Osteoblast (primary cell): ENCODE measurements around the gene KCNH4. TPM values are rescaled to one million over a fixed set of nuclear protein-coding genes. Genes with fewer than 3 reads are reported as not detected.
A peak's percentile ranks its signal among the peaks of the same experiment; 100 is the strongest.

Source experiments
- DNase-seq: peaks from one replicate; pipeline ENCODE4 v3.0.0; 2011; ENCODE audit warnings: low spot score, mixed read lengths; ENCODE audit not compliant: insufficient read length; ENCODE audit errors: missing footprints
- H2AFZ ChIP-seq: 2 replicates; pipeline ENCODE4 v1.6.0; 2011; ENCODE audit warnings: mild to moderate bottlenecking, low read length
- H3K27ac ChIP-seq: 2 replicates; pipeline ENCODE4 v1.5.1; 2011; ENCODE audit warnings: mild to moderate bottlenecking, low read depth, low read length, moderate library complexity
- H3K27me3 ChIP-seq: 2 replicates; pipeline ENCODE4 v1.6.0; 2012; ENCODE audit warnings: mild to moderate bottlenecking, control low read depth, inconsistent platforms, low read length, moderate library complexity; ENCODE audit not compliant: insufficient read depth
- H3K36me3 ChIP-seq: 2 replicates; pipeline ENCODE4 v1.5.1; 2011; ENCODE audit warnings: mild to moderate bottlenecking, low read length, control low read depth, moderate library complexity; ENCODE audit not compliant: insufficient read depth
- H3K4me1 ChIP-seq: 2 replicates; pipeline ENCODE4 v1.5.1; 2011; ENCODE audit warnings: mild to moderate bottlenecking, low read length, control low read depth, moderate library complexity; ENCODE audit not compliant: insufficient read depth
- H3K4me2 ChIP-seq: 2 replicates; pipeline ENCODE4 v1.6.0; 2011; ENCODE audit warnings: mild to moderate bottlenecking, low read length; ENCODE audit not compliant: insufficient read depth
- H3K4me3 ChIP-seq: fragments of 200-600 bp; sonication (generic); 3 replicates; pipeline ENCODE4 v1.5.1; 2012; ENCODE audit warnings: mild to moderate bottlenecking, low read length, inconsistent platforms; ENCODE audit not compliant: insufficient read depth
- H3K79me2 ChIP-seq: 2 replicates; pipeline ENCODE4 v1.6.0; 2012; ENCODE audit warnings: mild to moderate bottlenecking, low read length, control low read depth, inconsistent platforms; ENCODE audit not compliant: insufficient read depth
- H3K9me3 ChIP-seq: 2 replicates; pipeline ENCODE4 v1.5.1; 2011; ENCODE audit warnings: low read depth, low read length, control low read depth
- H4K20me1 ChIP-seq: 2 replicates; pipeline ENCODE4 v1.6.0; 2012; ENCODE audit warnings: mild to moderate bottlenecking, low read length, control low read depth; ENCODE audit not compliant: insufficient read depth
- CTCF ChIP-seq: IDR thresholded peaks from 2 replicates; pipeline ENCODE4 v1.5.1; 2011; ENCODE audit warnings: mild to moderate bottlenecking, low read depth, low read length, moderate library complexity; ENCODE audit errors: extremely low read depth
- total RNA-seq: library from RNA; depleted of rRNA; stranded (reverse); fragments of >200 nt; gene quantifications from 2 replicates; pipeline ENCODE4 v1.2.3, GENCODE V29; 2012

The KCNH4 gene
- total RNA-seq, 1 donor, result not detected

DNA sequence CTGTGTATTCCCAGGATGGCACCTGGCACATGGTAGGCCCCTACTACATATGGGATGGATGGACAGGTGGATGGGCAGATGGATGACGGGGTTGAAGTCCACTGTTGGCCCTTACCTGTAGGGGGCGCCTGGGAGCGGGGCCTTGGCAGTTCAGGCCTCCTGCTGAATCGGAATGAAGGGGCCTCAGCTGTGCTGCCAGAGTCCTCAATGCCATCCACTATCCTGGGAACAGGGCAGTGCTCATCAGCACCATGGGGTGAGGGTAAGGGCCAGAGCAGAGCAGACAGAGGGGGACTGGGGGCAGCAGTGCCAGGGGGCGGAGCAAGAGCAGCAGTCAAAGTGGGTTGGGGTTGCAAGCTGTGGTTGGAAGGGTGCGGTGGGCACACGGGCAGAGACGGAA is 17.8 kb downstream of the KCNH4 start:
- TF ChIP-seq CTCF, result peak; percentile 40
- peak; percentile 88 for DNase-seq

DNA sequence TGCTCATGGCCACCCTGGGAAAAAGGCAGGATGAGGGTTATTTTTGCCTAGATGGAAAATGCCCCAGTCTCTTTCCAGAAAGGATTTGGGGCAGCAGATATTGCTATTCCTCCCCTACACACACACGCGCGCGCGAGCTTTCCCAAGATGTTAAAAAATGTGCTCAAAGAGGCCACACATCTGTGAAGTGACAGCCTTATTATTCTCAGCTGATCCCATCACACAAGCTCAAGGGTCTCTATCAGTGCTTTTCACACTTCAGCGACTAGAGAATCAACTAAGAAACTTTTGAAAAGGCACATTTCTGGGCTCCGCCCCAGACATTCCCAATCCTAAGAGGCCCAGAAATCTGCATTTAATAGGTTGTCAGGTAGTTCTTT is 20.4 kb downstream of the KCNH4 start:
- peak; percentile 18 for DNase-seq
- H3K27ac ChIP-seq, result no peak overlapping the region
- no peak overlapping the region for H2AFZ ChIP-seq
- H3K4me2 ChIP-seq, result no peak overlapping the region
- H4K20me1 ChIP-seq, result no peaks in the 10 kb centered on the region
- no peaks in the 10 kb centered on the region for H3K79me2 ChIP-seq
- H3K36me3 ChIP-seq, result no peaks in the 10 kb centered on the region
- H3K4me3 ChIP-seq, result no peak overlapping the region
- H3K9me3 ChIP-seq, result no peaks in the 10 kb centered on the region
- no peaks in the 10 kb centered on the region for H3K27me3 ChIP-seq
- TF ChIP-seq CTCF, result no peak
- H3K4me1 ChIP-seq, result no peaks in the 10 kb centered on the region

More for the DNA sequence above, 17.8 kb downstream of the KCNH4 start:
- Histone ChIP-seq H3K36me3 (no peaks in the 10 kb centered on the region), H3K4me1 (no peaks in the 10 kb centered on the region), H3K4me3 (no peak overlapping the region), H3K9me3 (no peaks in the 10 kb centered on the region), H3K4me2 (no peak overlapping the region), H3K27ac (no peak overlapping the region), H4K20me1 (no peaks in the 10 kb centered on the region), H3K79me2 (no peaks in the 10 kb centered on the region), H2AFZ (no peak overlapping the region), H3K27me3 (no peaks in the 10 kb centered on the region)

DNA sequence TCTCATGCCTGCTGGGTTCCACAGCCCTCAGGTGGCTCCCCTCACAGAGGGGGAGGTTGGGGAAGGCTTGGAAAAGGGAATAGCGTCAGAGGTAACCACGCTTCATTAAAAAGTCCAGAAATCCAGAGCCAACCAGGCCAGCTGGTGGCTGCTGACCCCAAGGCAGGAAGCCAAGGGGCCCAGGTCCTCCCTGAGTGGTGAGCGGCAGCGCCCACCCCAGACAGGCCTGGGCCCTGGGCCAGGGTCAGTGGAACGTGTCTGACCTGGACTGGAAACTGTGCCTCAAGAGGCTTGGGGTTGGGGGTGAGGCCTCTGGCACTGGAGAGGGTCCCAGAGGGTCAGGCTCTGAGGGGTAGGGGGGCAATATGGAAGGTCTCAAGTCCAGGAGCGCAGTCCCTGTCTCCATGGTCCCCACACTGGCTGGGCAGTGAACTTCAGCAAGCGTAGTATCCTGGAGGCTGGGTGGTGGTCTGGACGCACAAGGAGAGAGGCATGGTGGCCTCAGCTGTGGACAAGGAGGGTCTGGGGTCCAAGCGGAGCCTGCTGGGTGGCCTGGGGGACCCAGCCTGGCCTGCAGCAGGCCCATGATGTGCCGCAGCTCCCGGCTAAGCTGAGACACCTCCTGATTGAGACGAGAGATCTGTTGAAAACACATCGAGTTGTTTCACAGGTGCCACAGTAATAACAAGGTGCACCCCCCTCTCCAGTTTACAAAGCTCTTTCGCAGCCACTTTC is 21.0 kb downstream of the KCNH4 start:
- Histone ChIP-seq H3K4me3 (no peak overlapping the region), H3K27ac (no peak overlapping the region), H3K4me2 (no peak overlapping the region), H3K4me1 (no peaks in the 10 kb centered on the region), H3K79me2 (no peaks in the 10 kb centered on the region), H3K9me3 (no peaks in the 10 kb centered on the region), H2AFZ (no peak overlapping the region), H3K27me3 (no peaks in the 10 kb centered on the region), H3K36me3 (no peaks in the 10 kb centered on the region), H4K20me1 (no peaks in the 10 kb centered on the region)
- peak; percentile 45 for DNase-seq
- TF ChIP-seq CTCF, result no peak

GRCh38 chr17:42155614-42156045 is 25.3 kb downstream of the KCNH4 start:
- H3K27ac ChIP-seq, result no peak overlapping the region
- no peak for TF ChIP-seq CTCF
- peaks cover 23% of the 10 kb centered on the region for H4K20me1 ChIP-seq
- peaks cover 41% of the 10 kb centered on the region for H3K79me2 ChIP-seq
- no peaks in the 10 kb centered on the region for H3K27me3 ChIP-seq
- H3K9me3 ChIP-seq, result no peaks in the 10 kb centered on the region
- H3K36me3 ChIP-seq, result peaks cover 8% of the 10 kb centered on the region
- H2AFZ ChIP-seq, result peak overlapping the region; percentile 90
- DNase-seq, result no peak
- H3K4me2 ChIP-seq, result peak overlapping the region; percentile 74
- H3K4me3 ChIP-seq, result peak overlapping the region; percentile 99
- H3K4me1 ChIP-seq, result peaks cover 9% of the 10 kb centered on the region
